ENCODE results near the gene TSPAN31.

TSPAN31 gene

DNA sequence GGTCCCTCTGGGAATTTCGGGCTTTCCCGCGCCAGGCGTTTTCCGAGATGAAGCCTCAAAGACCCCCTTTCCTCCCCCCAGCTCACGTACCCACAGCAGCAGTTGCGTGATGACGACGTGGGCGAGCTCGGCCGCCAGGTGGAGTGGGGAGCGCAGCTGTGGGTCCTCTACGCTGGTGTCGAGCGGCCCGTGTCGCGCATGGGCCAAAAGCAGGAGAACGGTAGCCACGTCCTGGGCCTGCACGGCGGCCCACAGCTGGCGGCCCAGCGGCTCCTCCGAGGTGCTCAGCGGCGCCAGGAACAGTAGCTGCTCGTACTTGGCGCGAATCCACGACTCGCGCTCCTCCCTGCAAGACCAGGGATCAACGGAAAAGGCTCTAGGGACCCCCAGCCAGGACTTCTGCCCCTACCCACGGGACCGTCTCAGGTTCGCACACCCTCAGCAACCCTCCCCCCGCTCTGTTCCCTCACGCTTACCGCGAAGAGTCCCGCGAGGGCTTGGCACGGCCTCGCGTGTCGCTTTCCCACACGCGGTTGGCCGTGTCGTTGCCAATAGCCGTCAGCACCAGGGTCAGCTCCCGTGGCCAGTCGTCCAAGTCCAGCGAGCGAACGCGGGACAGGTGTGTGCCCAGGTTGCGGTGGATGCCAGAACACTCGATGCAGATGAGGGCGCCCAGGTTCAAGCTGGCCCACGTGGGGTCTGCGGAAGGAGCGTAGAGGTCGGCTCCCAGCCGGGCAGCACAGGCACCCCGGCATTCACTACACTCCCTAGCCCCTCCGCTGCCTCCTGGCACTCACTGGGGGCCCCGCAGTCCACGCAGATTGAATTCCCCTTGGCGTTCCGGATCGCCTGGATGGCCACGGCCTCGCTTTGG is 17.7 kb upstream of the TSPAN31 start:
- TF ChIP-seq, protein P1, sequence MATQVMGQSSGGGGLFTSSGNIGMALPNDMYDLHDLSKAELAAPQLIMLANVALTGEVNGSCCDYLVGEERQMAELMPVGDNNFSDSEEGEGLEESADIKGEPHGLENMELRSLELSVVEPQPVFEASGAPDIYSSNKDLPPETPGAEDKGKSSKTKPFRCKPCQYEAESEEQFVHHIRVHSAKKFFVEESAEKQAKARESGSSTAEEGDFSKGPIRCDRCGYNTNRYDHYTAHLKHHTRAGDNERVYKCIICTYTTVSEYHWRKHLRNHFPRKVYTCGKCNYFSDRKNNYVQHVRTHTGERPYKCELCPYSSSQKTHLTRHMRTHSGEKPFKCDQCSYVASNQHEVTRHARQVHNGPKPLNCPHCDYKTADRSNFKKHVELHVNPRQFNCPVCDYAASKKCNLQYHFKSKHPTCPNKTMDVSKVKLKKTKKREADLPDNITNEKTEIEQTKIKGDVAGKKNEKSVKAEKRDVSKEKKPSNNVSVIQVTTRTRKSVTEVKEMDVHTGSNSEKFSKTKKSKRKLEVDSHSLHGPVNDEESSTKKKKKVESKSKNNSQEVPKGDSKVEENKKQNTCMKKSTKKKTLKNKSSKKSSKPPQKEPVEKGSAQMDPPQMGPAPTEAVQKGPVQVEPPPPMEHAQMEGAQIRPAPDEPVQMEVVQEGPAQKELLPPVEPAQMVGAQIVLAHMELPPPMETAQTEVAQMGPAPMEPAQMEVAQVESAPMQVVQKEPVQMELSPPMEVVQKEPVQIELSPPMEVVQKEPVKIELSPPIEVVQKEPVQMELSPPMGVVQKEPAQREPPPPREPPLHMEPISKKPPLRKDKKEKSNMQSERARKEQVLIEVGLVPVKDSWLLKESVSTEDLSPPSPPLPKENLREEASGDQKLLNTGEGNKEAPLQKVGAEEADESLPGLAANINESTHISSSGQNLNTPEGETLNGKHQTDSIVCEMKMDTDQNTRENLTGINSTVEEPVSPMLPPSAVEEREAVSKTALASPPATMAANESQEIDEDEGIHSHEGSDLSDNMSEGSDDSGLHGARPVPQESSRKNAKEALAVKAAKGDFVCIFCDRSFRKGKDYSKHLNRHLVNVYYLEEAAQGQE (IDR thresholded peaks at IDR 0.05; ENCODE audit: insufficient read depth in 1 of 2, low read depth in 2 of 2, low read length in 2 of 2), result peak; percentile 71 to 88
- TF ChIP-seq TAF1 (IDR thresholded peaks at IDR 0.05; ENCODE audit: borderline replicate concordance, insufficient read depth, low read length), result no peak
- TF ChIP-seq POLR2AphosphoS5 (IDR thresholded peaks at IDR 0.05; ENCODE audit: low read depth, low read length), result no peak
- peak; percentile 9 for TF ChIP-seq FOXP2 (optimal IDR thresholded peaks at IDR 0.05; ENCODE audit: borderline replicate concordance, extremely low read depth, extremely low read length, insufficient read depth)
- no peak for TF ChIP-seq SIN3A (IDR thresholded peaks at IDR 0.05; ENCODE audit: borderline replicate concordance, insufficient read depth, low read length)

DNA sequence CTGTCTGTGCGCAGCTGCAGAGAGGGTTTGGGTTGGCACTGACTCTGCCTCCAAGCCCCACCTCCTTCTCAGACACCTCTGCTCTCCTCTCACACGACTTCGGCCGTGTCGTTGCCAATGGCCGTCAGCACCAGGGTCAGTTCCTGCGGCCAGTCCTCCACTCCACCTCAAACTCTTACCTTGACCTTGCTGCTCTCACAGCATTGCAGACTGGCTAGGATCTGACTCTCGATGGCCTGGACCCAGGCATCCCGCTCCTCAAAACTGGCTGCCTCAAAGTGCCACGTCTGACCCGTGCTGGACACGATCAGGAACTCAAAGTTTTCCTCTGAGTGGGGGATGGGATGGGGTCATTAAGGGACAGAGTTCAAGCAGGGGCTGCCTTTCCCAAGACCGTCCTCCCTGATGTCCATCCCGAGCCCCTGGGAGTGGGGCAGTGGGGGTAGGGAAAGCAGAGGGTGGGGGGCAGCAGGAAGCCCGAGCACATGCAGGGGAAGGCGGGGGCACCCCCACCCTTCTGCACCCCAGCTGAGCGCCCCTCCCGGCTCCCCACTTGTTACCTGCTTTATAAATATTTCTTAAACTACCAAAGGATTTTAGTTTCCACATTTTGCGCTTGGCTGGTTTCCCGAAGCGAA is 17.0 kb upstream of the TSPAN31 start:
- TF ChIP-seq, protein P1 (IDR thresholded peaks at IDR 0.05; ENCODE audit: insufficient read depth in 1 of 2, low read depth in 2 of 2, low read length in 2 of 2), result peak; percentile 69 to 84
- no peak for TF ChIP-seq POLR2AphosphoS5 (IDR thresholded peaks at IDR 0.05; ENCODE audit: low read depth, low read length)

DNA sequence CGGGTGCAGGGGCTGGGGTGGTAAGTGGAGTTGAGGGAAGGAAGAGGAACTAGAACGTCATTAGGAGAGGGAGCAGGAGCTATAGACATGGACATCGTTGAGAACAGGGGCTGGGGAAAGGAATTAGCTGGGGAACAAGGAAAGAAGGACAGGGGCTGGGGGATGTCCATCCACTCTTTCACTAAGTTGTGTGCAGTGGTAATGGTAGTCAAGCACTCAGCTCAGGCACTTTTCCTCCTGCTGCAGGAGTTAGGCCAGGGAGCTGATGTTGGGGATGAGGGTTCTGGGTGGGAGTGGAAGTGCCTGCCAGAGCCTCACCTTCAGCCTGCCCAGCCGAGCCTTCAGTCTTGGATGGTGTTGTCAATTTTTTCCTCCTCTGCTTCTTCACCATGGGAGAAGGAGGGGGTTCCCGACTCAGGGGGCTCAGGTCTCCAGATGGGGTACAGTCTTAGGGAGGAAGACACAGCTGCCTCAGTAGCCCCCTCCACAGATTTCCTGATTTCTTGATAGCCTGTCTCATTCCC is 15.5 kb upstream of the TSPAN31 start:
- TF ChIP-seq FOXP2 (optimal IDR thresholded peaks at IDR 0.05; ENCODE audit: borderline replicate concordance, extremely low read depth, extremely low read length, insufficient read depth) (no peak), POLR2AphosphoS5 (IDR thresholded peaks at IDR 0.05; ENCODE audit: low read depth, low read length) (no peak), TAF1 (IDR thresholded peaks at IDR 0.05; ENCODE audit: borderline replicate concordance, insufficient read depth, low read length) (no peak), SIN3A (IDR thresholded peaks at IDR 0.05; ENCODE audit: borderline replicate concordance, insufficient read depth, low read length) (no peak)
- TF ChIP-seq, protein P1 (IDR thresholded peaks at IDR 0.05; ENCODE audit: insufficient read depth in 1 of 2, low read depth in 2 of 2, low read length in 2 of 2), result no peak

DNA sequence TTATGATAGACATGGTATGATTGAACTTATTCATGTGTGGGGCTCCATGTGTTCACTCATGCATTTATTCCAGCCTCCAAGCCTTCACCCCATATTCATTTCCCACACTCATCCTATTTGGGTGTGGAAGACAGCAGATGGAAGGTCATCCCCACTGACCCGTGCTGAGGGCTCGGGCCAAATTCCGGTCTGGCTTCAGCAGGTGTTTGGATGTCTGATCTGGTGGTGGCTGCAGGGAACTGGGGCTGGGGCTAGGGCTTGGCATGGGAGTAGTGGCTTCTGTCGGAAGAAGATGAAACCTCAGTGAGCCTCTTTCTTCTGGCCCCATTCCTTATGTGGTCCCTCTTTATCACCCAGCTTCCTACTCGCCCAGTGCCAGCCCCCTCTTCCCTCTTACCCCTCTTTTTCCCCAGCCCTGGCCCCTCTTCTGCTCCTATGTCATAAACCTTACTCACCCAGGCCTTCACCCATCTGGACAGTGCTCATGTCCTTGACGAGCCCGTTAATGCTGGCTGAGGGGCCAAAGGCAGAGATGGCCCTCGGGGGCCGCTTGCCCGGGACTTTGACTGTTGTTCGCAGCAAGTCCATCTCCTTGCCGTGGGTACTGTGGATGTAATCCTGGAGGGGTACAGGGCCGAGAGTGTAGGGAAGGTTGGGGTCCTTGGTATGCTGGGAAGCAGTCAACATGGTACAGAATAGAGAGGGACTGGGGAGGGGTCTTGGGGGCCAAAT is 14.3 kb upstream of the TSPAN31 start:
- TF ChIP-seq POLR2AphosphoS5 (IDR thresholded peaks at IDR 0.05; ENCODE audit: low read depth, low read length), result no peak
- TF ChIP-seq SIN3A (IDR thresholded peaks at IDR 0.05; ENCODE audit: borderline replicate concordance, insufficient read depth, low read length), result no peak
- TF ChIP-seq FOXP2 (optimal IDR thresholded peaks at IDR 0.05; ENCODE audit: borderline replicate concordance, extremely low read depth, extremely low read length, insufficient read depth), result no peak
- TF ChIP-seq, protein P1 (IDR thresholded peaks at IDR 0.05; ENCODE audit: insufficient read depth in 1 of 2, low read depth in 2 of 2, low read length in 2 of 2), result no peak
- no peak for TF ChIP-seq TAF1 (IDR thresholded peaks at IDR 0.05; ENCODE audit: borderline replicate concordance, insufficient read depth, low read length)
